Heart right ventricle (tissue), 16 donors: ENCODE results near the gene TTR. TPM values are rescaled to one million over a fixed set of nuclear protein-coding genes. Genes with fewer than 3 reads are reported as not detected.

ENCODE experiments used
- ATAC-seq, 8 donors: fragments of 200-7000 bp; cut with Tn5 transposase; one replicate each; pipeline ENCODE4 v1.9.1; 2020; ENCODE audit warnings: mild to moderate bottlenecking in 8 of 8, moderate library complexity in 8 of 8, moderate number of reproducible peaks in 1 of 8
- DNase-seq, 2 donors: peaks; one replicate each; pipeline ENCODE4 v3.0.0-alpha.2; 2020
- H3K27ac ChIP-seq, 10 donors: fragments of 200-600 bp; sonication (generic) in 2 of 10; one replicate each; pipeline versions ENCODE4 v1.5.0 to v1.8.0; 2020 to 2022; ENCODE audit warnings: mild to moderate bottlenecking in 3 of 10
- H3K27me3 ChIP-seq, 7 donors: fragments of 200-600 bp; one replicate each; pipeline ENCODE4 v1.8.0; 2021 to 2022; ENCODE audit warnings: mild to moderate bottlenecking in 2 of 7
- H3K36me3 ChIP-seq, 9 donors: fragments of 200-600 bp; sonication (generic) in 1 of 9; one replicate each; pipeline versions ENCODE4 v1.5.0 to v1.8.0; 2020 to 2022; ENCODE audit warnings: mild to moderate bottlenecking in 2 of 9
- H3K4me1 ChIP-seq, 9 donors: fragments of 200-600 bp; sonication (generic) in 1 of 9; one replicate each; pipeline versions ENCODE4 v1.5.0 to v1.8.0; 2020 to 2022; ENCODE audit warnings: mild to moderate bottlenecking in 4 of 9
- H3K4me3 ChIP-seq, 10 donors: fragments of 200-600 bp; sonication (generic) in 2 of 10; one replicate each; pipeline versions ENCODE4 v1.5.0 to v1.8.0; 2020 to 2022; ENCODE audit warnings: mild to moderate bottlenecking in 7 of 10, moderate library complexity in 2 of 10
- H3K9me3 ChIP-seq, 11 donors: fragments of 200-600 bp in 10 of 11; sonication (generic) in 2 of 11; one replicate each; pipeline versions ENCODE4 v1.5.0 to v1.8.0; 2013 to 2022; ENCODE audit warnings: mild to moderate bottlenecking in 2 of 11, control low read depth in 1 of 11, moderate library complexity in 1 of 11
- WGBS, 2 donors: extraction: QIAGEN DNeasy Blood & Tissue Kit; methylation state at CpG; one replicate each; pipeline ENCODE4 v1.1.7; 2013; ENCODE audit warnings: inconsistent platforms in 1 of 2; 5-methylcytosine and 5-hydroxymethylcytosine counted together
- intact Hi-C, 10 donors: fragments of 100-400 bp; cut with DNase I; formaldehyde crosslinking; loops; one replicate each; pipeline versions ENCODE4 v1.11.1 to v1.14.2; 2022
- polyA plus RNA-seq, 2 donors: library from polyadenylated mRNA; stranded (reverse); fragments of 200-250 nt; gene quantifications; one replicate each; pipeline ENCODE4 v1.2.3, GENCODE V29; 2013
- total RNA-seq, 10 donors: library from RNA; stranded (reverse); fragmentation: NEBNext Ultra II Directional in 3 of 10; extraction: Animal tissue kit (Norgen Biotek cat#: 25700) in 3 of 10; gene quantifications; one replicate each; pipeline versions ENCODE4 v1.2.1 to v1.2.4, GENCODE V29; 2021 to 2023
- TF ChIP-seq, protein P1 (sequence below), 9 donors: fragments of 200-600 bp; sonication (generic) in 2 of 9; IDR thresholded peaks; one replicate each; pipeline versions ENCODE4 v1.5.0 to v1.8.0; 2021 to 2022; ENCODE audit warnings: antibody characterized with exemption in 9 of 9, mild to moderate bottlenecking in 5 of 9, moderate library complexity in 1 of 9
- donor health status: Arrhythmogenic right ventricular cardiomyopathy.
- donor health status: ischemic (EF 13 %, LVEDD 7.1; RV severe dilation, severe dysfunction).
- donor health status: healthy with polysubstance abuse.
- donor health status: DM: no; HTN: yes; CAD: no.
- donor health status: DM: no; HTN: no; CAD: no.
- donor health status: ischemic (EF 25% LVEDD 6.9; RV normal size, moderate dysfunction).
- donor health status: ischemic (EF 25% LVEDD 5.7; RV mildly dilated, moderate dysfunction).
- donor health status: healthy.
- donor health status: DM: yes; HTN: yes; CAD: no.
- donor health status: Ischemic cardiomyopathy.
- donor health status: ischemic (EF 35%, LVEDD 5.7; RV mildly dilated, moderate dysfunction).
- donor health status: nonischemic (EF 11% LVEDD 7.7; RV severe dilation, severe dysfunction).
- donor health status: DM: yes; HTN: yes; CAD: no.
- donor health status: PGD.
- donor health status: ischemic (EF 29% LVEDD 5.4; RV normal size, mild dysfunction).
- donor health status: nonischemic (EF 23%, LVEDD 6.1; RV moderate dilation, normal function).

The TTR gene
- total and polyA plus RNA-seq, 12 donors: 0.46 to 1.6 TPM; not detected in 10

DNA sequence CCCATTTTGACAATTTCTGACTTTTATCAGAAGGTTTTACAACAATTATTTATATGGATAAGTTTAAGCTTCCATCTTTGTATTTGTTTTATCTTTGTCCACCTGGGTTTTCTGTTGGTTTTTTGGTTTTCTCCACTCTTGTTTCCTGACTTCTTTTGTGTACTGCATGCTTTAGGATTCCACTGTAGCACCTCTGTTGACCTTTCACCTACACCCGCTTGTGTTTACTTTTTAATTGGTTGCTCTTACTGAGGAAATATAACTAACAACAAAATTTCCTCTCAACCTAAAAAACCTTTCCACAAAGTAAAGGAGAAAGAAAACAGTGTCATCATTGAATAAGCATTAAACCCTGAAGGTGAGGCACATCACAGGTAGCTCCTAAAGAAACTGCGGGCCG, 39.8 kb upstream of the TTR start:
- Histone ChIP-seq H3K27me3 (peaks cover 0 to 17% (median 0%) of the 10 kb centered on the region in 7 donors), H3K27ac (no peak overlapping the region), H3K4me3 (no peak overlapping the region), H3K9me3 (no peaks in the 10 kb centered on the region), H3K4me1 (no peaks in the 10 kb centered on the region), H3K36me3 (peaks cover 0 to 5% (median 0%) of the 10 kb centered on the region in 9 donors)
- TF ChIP-seq, protein P1, sequence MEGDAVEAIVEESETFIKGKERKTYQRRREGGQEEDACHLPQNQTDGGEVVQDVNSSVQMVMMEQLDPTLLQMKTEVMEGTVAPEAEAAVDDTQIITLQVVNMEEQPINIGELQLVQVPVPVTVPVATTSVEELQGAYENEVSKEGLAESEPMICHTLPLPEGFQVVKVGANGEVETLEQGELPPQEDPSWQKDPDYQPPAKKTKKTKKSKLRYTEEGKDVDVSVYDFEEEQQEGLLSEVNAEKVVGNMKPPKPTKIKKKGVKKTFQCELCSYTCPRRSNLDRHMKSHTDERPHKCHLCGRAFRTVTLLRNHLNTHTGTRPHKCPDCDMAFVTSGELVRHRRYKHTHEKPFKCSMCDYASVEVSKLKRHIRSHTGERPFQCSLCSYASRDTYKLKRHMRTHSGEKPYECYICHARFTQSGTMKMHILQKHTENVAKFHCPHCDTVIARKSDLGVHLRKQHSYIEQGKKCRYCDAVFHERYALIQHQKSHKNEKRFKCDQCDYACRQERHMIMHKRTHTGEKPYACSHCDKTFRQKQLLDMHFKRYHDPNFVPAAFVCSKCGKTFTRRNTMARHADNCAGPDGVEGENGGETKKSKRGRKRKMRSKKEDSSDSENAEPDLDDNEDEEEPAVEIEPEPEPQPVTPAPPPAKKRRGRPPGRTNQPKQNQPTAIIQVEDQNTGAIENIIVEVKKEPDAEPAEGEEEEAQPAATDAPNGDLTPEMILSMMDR (IDR thresholded peaks at IDR 0.05): no peak
- intact Hi-C loops: loop anchor here in 8 of 10 donors (5.0 to 10.0 kb wide), 6 partner anchors 73 to 557 kb away; no protein-coding TSS in a partner anchor
- WGBS, 2 donors: 74 to 97% methylated on average over 3 of the region's 3 CpGs
- no peak for DNase-seq
- ATAC-seq: no peak

DNA sequence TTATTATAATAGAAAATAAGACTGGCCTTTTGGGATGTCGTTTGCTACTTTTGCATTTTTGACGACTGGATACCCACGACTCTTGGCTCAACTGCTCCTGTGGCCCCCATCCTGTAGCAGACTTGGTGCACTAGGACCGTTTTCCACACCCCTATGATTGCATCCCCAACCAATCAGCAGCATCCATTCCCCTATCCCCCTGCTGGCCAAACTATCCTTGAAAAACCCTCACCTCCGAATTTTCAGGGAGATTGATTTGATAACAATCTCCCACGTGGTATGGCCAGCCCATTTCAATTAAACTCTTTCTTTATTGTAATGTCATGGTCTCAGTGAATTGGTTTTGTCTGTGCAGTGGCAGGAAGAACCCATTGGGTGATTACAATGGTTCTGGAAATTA, 37.9 kb upstream of the TTR start:
- DNase-seq: no peak
- TF ChIP-seq, protein P1 (IDR thresholded peaks at IDR 0.05): no peak

DNA sequence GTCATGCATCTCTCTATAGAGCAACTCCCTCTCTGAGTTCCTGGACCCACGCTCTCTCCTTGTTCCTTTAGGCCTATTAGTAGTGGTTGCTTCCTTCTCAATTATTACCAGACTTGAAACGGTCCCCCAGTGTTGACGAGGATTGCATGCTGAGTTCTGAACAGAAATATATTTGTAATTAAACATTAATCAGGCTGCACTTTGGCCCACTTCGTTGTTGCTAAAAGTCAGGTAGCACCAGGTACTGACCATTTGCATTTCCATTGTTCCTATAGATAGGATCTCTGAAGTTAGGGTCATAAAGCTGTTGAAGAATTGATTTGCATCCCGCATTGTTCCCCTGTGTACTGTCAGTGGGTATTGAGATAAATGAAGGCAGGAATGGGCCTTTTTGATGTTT, 36.9 kb upstream of the TTR start:
- TF ChIP-seq, protein P1 (IDR thresholded peaks at IDR 0.05): no peak
- DNase-seq (no peak), ATAC-seq (no peak)
- no peaks in the 10 kb centered on the region for H3K9me3 ChIP-seq
- H3K4me1 ChIP-seq: no peaks in the 10 kb centered on the region
- intact Hi-C loops: loop anchor here in 9 of 10 donors (1.0 to 10.0 kb wide), 11 partner anchors 70 to 560 kb away; no protein-coding TSS in a partner anchor
- 83 to 85% methylated on average over 5 of the region's 5 CpGs for WGBS, 2 donors
- no peak overlapping the region for H3K4me3 ChIP-seq
- H3K36me3 ChIP-seq: no peaks in the 10 kb centered on the region
- H3K27me3 ChIP-seq: peaks cover 0 to 17% (median 0%) of the 10 kb centered on the region in 7 donors
- H3K27ac ChIP-seq: no peak overlapping the region

More for the DNA sequence above, 37.9 kb upstream of the TTR start:
- Histone ChIP-seq H3K27ac (no peak overlapping the region), H3K9me3 (no peaks in the 10 kb centered on the region), H3K36me3 (no peaks in the 10 kb centered on the region), H3K27me3 (peaks cover 0 to 17% (median 0%) of the 10 kb centered on the region in 7 donors), H3K4me3 (no peak overlapping the region), H3K4me1 (no peaks in the 10 kb centered on the region)
- ATAC-seq: no peak
- intact Hi-C loops: loop anchor here in 8 of 10 donors (2.0 to 10.0 kb wide), 7 partner anchors 71 to 559 kb away; no protein-coding TSS in a partner anchor
- WGBS, 2 donors: 37 to 45% methylated on average over 6 of the region's 6 CpGs

DNA sequence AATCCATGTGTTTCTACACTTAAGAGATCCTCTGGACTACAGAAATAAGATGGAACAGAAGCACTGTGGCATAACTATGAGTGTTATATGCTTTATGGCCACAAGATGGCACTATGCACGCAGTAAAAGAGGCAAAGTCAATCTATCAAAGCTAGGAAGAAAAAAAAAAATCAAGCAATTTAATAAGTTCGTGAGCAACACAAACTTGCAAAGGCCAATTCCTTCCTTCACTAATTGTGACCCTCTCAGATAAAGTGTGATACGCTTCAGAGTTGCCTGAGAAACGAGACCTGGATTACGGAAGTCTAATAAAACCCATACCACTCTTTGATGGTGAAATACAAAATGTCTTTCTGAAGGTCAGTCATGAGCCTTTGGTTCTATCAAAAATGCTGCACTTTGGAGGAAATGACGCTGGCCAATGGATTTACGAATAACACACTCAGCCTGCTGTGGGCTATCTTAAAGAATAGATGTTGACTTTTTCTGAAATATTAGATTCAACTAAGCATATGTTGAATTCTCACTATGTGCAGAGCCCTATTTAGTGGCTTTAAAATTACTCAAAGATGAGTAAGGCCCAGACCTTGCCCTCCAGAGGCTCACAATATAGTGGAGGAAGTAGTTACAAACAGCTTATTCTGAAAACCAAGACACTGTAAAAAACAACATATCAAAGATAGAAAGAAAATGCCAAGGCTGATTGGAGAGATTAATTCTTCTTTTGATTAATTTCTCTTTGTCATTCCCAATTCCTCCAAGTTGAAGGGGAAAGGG, 35.5 kb upstream of the TTR start:
- TF ChIP-seq, protein P1 (IDR thresholded peaks at IDR 0.05): peak; percentile 71 to 92 (median 82)
- H3K36me3 ChIP-seq: no peaks in the 10 kb centered on the region
- peak in 3 of 8 donors; percentile 28 to 70 (median 63) for ATAC-seq
- peak in 1 of 2 donors; percentile 29 for DNase-seq
- no peaks in the 10 kb centered on the region for H3K9me3 ChIP-seq
- no peak overlapping the region for H3K27ac ChIP-seq
- H3K4me1 ChIP-seq: no peaks in the 10 kb centered on the region
- 13 to 17% methylated on average over 7 of the region's 7 CpGs for WGBS, 2 donors
- H3K4me3 ChIP-seq: no peak overlapping the region
- intact Hi-C loops: loop anchor here (1.0 to 10.0 kb wide), 14 partner anchors 69 to 561 kb away; no protein-coding TSS in a partner anchor
- H3K27me3 ChIP-seq: peaks cover 0 to 17% (median 0%) of the 10 kb centered on the region in 7 donors
